ENCODE measurements around the gene MCCC2.

The MCCC2 gene

DNA sequence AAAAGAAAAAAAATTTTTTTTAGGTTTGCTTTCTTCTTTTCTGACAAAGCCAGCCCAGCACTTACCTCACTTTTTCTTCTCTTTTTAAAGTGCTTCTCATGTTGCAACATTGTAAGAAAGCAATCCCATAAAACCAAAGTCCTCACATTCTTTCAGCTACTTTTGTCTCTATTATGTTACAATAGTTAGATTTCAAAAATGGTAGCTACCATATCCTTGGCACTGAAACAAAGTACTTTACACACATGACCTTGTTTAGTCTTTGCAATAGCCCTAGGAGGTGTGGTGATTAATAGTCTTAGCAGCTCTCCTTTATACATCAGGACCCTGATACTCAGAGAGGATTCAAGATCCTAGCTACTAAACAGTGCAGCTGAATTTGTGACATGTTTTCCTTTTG, 108.5 kb downstream of the MCCC2 start:
- H3K4me3 ChIP-seq (replicated peaks; ENCODE audit: low read depth, low read length) = no peak overlapping the region
- TF ChIP-seq CTCF (IDR thresholded peaks at IDR 0.05; ENCODE audit: low read depth, low read length, missing control alignments) = no peak
- DNase-seq (ENCODE audit: extremely low read depth, low read depth) = no peak

- peak; percentile 73 for TF ChIP-seq CTCF (IDR thresholded peaks at IDR 0.05; ENCODE audit: low read depth, low read length, missing control alignments)
- no peak for DNase-seq (ENCODE audit: extremely low read depth, low read depth)
These were observed 110.8 kb downstream of the MCCC2 start for GRCh38 chr5:71697967-71698366.

DNA sequence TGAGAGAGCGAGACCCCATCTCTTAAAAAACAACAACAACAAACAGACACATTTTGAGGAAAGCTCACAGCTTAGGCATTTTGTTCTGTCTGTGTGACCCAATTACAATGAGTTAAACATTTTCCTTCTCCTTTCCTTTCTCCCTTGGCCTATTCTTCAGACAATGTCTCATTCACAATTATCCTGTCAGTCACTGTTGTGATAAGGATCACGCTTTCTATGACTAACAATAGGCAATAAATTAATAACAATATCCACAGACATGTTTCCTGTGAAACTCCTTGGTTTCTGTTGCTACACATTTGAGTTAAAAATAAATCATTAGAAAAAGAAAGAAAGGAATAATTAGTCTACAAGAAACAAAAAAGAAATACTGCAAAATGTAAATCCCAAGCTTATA, 112.1 kb downstream of the MCCC2 start:
- no peak for TF ChIP-seq CTCF (IDR thresholded peaks at IDR 0.05; ENCODE audit: low read depth, low read length, missing control alignments)
- DNase-seq (ENCODE audit: extremely low read depth, low read depth) = no peak
- no peak overlapping the region for H3K4me3 ChIP-seq (replicated peaks; ENCODE audit: low read depth, low read length)

More at GRCh38 chr5:71697967-71698366, 110.8 kb downstream of the MCCC2 start:
- H3K4me3 ChIP-seq (replicated peaks; ENCODE audit: low read depth, low read length) = no peak overlapping the region

- no peak overlapping the region for H3K4me3 ChIP-seq (replicated peaks; ENCODE audit: low read depth, low read length)
- DNase-seq (ENCODE audit: extremely low read depth, low read depth) = no peak
- no peak for TF ChIP-seq CTCF (IDR thresholded peaks at IDR 0.05; ENCODE audit: low read depth, low read length, missing control alignments)
These were observed 112.6 kb downstream of the MCCC2 start for GRCh38 chr5:71699751-71700150.

DNA sequence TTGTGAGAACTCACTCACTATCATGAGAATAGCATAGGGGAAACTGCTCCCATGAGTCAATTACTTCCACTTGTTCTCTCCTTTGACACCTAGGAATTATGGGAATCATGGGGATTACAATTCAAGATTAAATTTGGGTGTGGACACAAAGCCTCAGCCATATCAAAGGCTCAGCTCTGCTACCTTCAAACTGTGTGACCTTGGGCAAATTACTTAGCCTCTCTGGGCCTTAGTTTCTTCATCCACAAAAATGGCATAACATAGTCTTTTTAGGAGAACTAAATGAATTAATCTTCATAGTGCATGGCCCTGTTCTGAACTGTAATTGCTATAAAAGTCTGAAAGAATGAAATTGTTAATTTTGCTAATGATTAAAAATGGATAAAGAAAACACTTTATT, 113.7 kb downstream of the MCCC2 start:
- H3K4me3 ChIP-seq (replicated peaks; ENCODE audit: low read depth, low read length) = no peak overlapping the region
- TF ChIP-seq CTCF (IDR thresholded peaks at IDR 0.05; ENCODE audit: low read depth, low read length, missing control alignments) = no peak
- no peak for DNase-seq (ENCODE audit: extremely low read depth, low read depth)

DNA sequence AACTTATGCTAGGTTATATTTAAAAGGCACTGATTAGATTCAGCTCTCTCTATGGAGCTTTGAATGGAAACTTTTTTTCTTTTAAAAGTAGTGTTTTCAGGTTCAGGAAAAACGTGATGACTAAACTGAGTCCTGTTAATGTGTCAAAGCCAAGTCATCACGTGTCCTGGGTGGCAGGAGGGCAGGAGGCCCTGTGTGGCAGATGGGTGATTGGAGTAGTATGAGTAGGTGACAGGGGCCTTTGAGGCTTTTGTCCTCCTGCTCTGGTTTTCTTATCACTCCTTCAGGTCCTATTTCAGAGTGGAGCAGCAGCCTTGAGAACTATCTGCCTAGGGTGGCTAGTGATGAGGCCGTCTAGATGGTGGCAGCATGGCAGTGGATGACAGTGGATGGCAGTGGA, 114.3 kb downstream of the MCCC2 start:
- no peak for TF ChIP-seq CTCF (IDR thresholded peaks at IDR 0.05; ENCODE audit: low read depth, low read length, missing control alignments)
- no peak overlapping the region for H3K4me3 ChIP-seq (replicated peaks; ENCODE audit: low read depth, low read length)
- no peak for DNase-seq (ENCODE audit: extremely low read depth, low read depth)

DNA sequence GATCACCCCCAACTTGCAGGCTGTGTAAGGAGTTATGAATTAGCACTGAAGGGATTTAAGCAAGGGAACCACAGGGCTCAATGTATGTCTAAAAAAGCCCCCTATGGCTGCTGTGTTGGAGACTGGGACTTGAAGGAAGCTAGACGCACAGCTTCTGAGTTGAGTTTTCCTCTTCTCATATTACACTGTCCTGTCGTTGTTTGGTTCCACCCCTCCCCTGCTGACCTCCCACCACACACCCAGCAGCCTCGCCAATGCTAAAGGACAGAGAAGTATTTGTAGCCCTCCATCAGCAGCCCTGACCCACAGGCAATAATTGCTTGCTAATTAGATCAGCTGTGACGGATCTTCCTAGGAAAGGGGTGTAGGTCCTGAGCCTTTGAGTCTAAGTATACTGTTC, 116.8 kb downstream of the MCCC2 start:
- no peak overlapping the region for H3K4me3 ChIP-seq (replicated peaks; ENCODE audit: low read depth, low read length)
- no peak for TF ChIP-seq CTCF (IDR thresholded peaks at IDR 0.05; ENCODE audit: low read depth, low read length, missing control alignments)
- DNase-seq (ENCODE audit: extremely low read depth, low read depth) = no peak

All from HFF-Myc (cell line).